Thoracic aorta (tissue), 2 donors: ENCODE results near the gene BCAT1. TPM values are rescaled to one million over a fixed set of nuclear protein-coding genes. Genes with fewer than 3 reads are reported as not detected.
A peak's percentile ranks its signal among the peaks of the same experiment; 100 is the strongest.

Experiments
- ATAC-seq: fragments of 150-250 bp; one replicate; pipeline ENCODE4 v1.8.0; 2017; ENCODE audit warnings: low read depth; ENCODE audit not compliant: insufficient number of reproducible peaks, low FRiP score
- DNase-seq: peaks from one replicate; pipeline ENCODE4 v3.0.0-alpha.2; 2020; ENCODE audit warnings: low spot score
- H3K27ac ChIP-seq, 2 donors: fragments of 200-600 bp; sonication (generic); 1 replicate in 1 of 2; 2 replicates in 1 of 2; pipeline ENCODE4 v1.5.1; 2016; ENCODE audit warnings: mild to moderate bottlenecking in 2 of 2, moderate library complexity in 2 of 2
- H3K27me3 ChIP-seq: fragments of 200-600 bp; sonication (generic); replicated peaks from 2 replicates; pipeline ENCODE4 v1.6.0; 2016; ENCODE audit warnings: mild to moderate bottlenecking; ENCODE audit not compliant: insufficient read depth
- H3K36me3 ChIP-seq: fragments of 200-600 bp; sonication (generic); one replicate; pipeline ENCODE4 v1.5.1; 2016
- H3K4me1 ChIP-seq, 2 donors: fragments of 200-600 bp; sonication (generic); 1 replicate in 1 of 2; 2 replicates in 1 of 2; pipeline versions ENCODE4 v1.5.1 to v1.6.0; 2016; ENCODE audit warnings: low read depth in 2 of 2, mild to moderate bottlenecking in 1 of 2; ENCODE audit not compliant: control insufficient read depth in 1 of 2
- H3K4me3 ChIP-seq: fragments of 200-600 bp; sonication (generic); 2 replicates; pipeline ENCODE4 v1.5.1; 2016; ENCODE audit warnings: mild to moderate bottlenecking
- H3K9me3 ChIP-seq: fragments of 200-600 bp; sonication (generic); 2 replicates; pipeline ENCODE4 v1.5.1; 2016
- total RNA-seq, 2 donors: library from RNA; depleted of rRNA; stranded (reverse); fragments of >200 nt; gene quantifications; one replicate each; pipeline versions ENCODE4 v1.1.0 to v1.2.3, GENCODE V29; 2016
- TF ChIP-seq, protein P1 (sequence below): fragments of 200-600 bp; sonication (generic); IDR thresholded peaks from one replicate; pipeline ENCODE4 v1.5.1; 2019; ENCODE audit warnings: antibody characterized with exemption

Gene BCAT1, protein sequence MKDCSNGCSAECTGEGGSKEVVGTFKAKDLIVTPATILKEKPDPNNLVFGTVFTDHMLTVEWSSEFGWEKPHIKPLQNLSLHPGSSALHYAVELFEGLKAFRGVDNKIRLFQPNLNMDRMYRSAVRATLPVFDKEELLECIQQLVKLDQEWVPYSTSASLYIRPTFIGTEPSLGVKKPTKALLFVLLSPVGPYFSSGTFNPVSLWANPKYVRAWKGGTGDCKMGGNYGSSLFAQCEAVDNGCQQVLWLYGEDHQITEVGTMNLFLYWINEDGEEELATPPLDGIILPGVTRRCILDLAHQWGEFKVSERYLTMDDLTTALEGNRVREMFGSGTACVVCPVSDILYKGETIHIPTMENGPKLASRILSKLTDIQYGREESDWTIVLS
- 10 to 100 TPM; 24.9 to 28.6 TPM for total RNA-seq

DNA sequence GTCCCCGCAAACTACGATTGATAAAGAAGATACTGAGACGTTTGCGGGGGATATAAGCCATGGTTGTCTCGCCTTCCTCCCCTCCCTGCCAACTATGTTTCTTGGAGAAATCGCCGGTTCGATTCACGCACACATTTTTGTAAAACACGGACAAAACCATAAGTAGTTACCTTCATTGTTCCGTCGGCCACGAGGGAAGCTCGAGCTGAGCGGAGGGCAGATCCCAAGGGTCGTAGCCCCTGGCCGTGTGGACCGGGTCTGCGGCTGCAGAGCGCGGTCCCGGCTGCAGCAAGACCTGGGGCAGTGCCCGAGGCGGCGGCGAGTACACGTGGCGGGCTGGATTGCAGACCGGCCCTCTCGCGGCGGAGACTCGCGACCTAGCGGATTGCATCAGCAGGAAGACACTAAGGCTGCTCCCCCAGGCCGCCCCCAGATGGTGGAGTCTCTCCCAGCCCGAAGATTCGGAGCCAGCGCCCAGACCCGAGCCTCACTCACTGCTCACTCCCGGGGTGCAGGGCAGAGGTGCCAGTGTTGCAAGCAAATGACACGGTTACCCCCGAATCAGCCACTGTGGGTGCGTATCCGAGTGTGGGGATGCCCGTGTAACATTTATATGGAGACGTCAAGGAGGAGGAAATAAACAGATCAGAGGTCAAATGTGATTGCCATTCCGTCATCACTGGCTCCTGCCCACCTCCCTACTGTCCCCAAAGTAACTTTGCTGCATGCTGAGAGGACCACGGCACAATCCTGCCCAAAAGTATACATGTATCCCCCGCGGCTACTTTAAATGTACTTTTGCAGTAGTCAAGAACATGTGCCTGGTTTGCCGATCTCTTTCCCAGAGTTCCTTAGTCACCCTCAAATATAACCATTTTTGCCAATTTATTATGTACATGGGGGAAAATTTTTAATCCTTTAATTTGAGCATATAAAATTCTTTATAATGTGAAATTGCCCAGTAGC lies at the start of gene BCAT1:
TSS of gene BCAT1 (minus strand) at position 345 of the 966 bp plus-strand sequence. CDS start at position 176, 169 bp downstream.
- ATAC-seq, result no peak
- peaks cover 0 to 4% of the 10 kb centered on the region in 2 donors for H3K4me1 ChIP-seq
- peak; percentile 18 for DNase-seq
- peak within 1 kb of the TSS; percentile 71 for H3K4me3 ChIP-seq
- no peaks in the 10 kb centered on the region for H3K9me3 ChIP-seq
- TF ChIP-seq, protein P1, sequence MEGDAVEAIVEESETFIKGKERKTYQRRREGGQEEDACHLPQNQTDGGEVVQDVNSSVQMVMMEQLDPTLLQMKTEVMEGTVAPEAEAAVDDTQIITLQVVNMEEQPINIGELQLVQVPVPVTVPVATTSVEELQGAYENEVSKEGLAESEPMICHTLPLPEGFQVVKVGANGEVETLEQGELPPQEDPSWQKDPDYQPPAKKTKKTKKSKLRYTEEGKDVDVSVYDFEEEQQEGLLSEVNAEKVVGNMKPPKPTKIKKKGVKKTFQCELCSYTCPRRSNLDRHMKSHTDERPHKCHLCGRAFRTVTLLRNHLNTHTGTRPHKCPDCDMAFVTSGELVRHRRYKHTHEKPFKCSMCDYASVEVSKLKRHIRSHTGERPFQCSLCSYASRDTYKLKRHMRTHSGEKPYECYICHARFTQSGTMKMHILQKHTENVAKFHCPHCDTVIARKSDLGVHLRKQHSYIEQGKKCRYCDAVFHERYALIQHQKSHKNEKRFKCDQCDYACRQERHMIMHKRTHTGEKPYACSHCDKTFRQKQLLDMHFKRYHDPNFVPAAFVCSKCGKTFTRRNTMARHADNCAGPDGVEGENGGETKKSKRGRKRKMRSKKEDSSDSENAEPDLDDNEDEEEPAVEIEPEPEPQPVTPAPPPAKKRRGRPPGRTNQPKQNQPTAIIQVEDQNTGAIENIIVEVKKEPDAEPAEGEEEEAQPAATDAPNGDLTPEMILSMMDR, result no peak
- no peaks in the 10 kb centered on the region for H3K27me3 ChIP-seq
- peak within 1 kb of the TSS in 1 of 2 donors; percentile 2 for H3K27ac ChIP-seq
- H3K36me3 ChIP-seq, result no peaks in the 10 kb centered on the region

DNA sequence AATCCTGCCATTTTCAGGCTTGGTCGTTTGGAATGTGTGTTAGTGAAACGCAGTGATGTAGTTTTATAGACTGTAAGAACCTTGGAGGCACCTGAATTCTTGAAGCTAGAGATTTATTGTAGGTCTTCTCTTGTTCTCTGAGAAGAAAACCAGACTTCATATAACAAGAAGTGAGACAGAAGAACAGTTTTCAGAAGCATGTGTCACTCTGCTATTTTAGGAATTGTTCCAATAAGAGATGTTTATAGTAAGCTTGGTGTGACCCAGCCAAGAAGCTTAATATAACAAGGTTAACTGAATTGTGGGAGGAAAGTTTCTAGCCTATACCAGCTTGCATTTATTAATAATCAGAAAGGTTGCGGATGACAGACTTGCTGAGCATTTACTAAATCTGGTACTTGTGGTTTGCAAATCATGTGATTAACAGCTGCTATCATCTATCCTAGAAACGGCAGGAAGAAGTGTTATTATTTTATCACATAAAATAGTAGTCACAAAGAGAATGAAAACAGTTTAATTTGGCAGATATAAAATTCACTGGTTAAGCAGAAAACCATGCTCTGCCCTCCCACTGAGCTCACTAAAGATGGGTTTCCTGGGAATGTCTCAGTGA lies 49.2 kb upstream of the BCAT1 start:
- Histone ChIP-seq H3K27me3 (no peaks in the 10 kb centered on the region), H3K9me3 (no peaks in the 10 kb centered on the region), H3K27ac (peak overlapping the region; percentile 19 to 55), H3K4me3 (peak overlapping the region; percentile 37), H3K4me1 (peaks cover 9 to 16% of the 10 kb centered on the region in 2 donors), H3K36me3 (no peaks in the 10 kb centered on the region)
- DNase-seq, result no peak
- peak; percentile 37 for ATAC-seq
- TF ChIP-seq, protein P1, result no peak

DNA sequence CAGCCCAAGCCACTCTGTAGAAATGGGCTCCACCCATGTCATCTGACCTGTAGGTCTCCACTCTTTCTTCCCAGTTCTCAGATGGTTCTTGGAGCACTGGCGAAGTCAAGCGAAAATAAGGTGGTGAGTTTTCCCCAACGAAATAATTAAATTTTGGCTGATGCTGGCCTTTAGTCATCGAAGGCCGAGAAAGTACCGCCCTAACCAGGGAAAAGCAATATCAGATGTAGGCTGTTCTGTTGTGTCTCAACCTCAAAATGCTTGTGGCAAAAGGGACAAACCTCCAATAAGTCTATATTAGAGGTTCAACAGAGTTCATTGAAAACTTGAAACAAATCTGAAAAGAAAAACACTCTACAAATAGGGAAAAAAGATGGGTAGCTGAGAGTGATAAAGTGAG lies 48.6 kb upstream of the BCAT1 start:
- Histone ChIP-seq H3K27ac (peak overlapping the region; percentile 19 to 55), H3K9me3 (no peaks in the 10 kb centered on the region), H3K36me3 (no peaks in the 10 kb centered on the region), H3K4me3 (no peak overlapping the region), H3K27me3 (no peaks in the 10 kb centered on the region), H3K4me1 (peaks cover 9 to 16% of the 10 kb centered on the region in 2 donors)
- ATAC-seq (no peak), DNase-seq (no peak)
- TF ChIP-seq, protein P1, result no peak

DNA sequence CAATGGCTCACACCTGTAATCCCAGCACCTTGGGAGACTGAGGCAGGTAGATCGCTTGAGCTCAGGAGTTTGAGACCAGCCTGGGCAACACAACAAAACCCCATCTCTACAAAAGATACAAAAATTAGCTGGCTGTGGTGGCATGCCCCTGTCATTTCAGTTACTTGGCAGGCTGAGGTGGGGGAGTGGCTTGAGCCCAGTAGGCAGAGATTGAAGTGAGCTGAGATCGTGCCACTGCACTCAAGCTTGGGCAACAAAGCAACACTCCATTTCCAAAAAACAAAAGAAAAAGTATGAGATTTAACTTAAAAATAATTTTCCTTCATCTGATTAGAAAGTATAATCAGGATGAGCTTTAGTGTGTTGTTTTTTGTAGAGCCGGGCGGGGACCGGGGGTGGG lies 47.9 kb upstream of the BCAT1 start:
- Histone ChIP-seq H3K4me3 (no peak overlapping the region), H3K36me3 (no peaks in the 10 kb centered on the region), H3K27ac (no peak overlapping the region), H3K27me3 (no peaks in the 10 kb centered on the region), H3K4me1 (peaks cover 9 to 16% of the 10 kb centered on the region in 2 donors), H3K9me3 (no peaks in the 10 kb centered on the region)
- DNase-seq (no peak), ATAC-seq (no peak)
- TF ChIP-seq, protein P1, result no peak
